MM.1S (cell line): Measurements from ENCODE around the gene LHX4.

ENCODE experiments used
- DNase-seq: peaks from one replicate; pipeline ENCODE4 v3.0.0-alpha.2; 2015
- H2AFZ ChIP-seq: fragments of 300-600 bp; sonication (generic); 2 replicates; pipeline ENCODE4 v1.6.0; 2016; ENCODE audit warnings: antibody characterized with exemption, low read length
- H3F3A ChIP-seq: fragments of 300-600 bp; sonication (generic); 2 replicates; pipeline ENCODE4 v1.6.1; 2016; ENCODE audit warnings: mild to moderate bottlenecking, antibody characterized with exemption, low read length, moderate library complexity, mixed read lengths; ENCODE audit not compliant: insufficient read depth
- H3K27ac ChIP-seq: fragments of 300-600 bp; sonication (generic); 2 replicates; pipeline ENCODE4 v1.5.1; 2016; ENCODE audit warnings: mild to moderate bottlenecking, low read length
- H3K27me3 ChIP-seq: fragments of 300-600 bp; sonication (generic); replicated peaks from 2 replicates; pipeline ENCODE4 v1.6.0; 2016; ENCODE audit warnings: low read length; ENCODE audit not compliant: insufficient read depth
- H3K36me3 ChIP-seq: fragments of 300-600 bp; sonication (generic); replicated peaks from 2 replicates; pipeline ENCODE4 v1.6.1; 2016; ENCODE audit warnings: mild to moderate bottlenecking, low read length, mixed read lengths; ENCODE audit not compliant: insufficient read depth
- H3K4me1 ChIP-seq: fragments of 300-600 bp; sonication (generic); 2 replicates; pipeline ENCODE4 v1.6.1; 2016; ENCODE audit warnings: low read length, mixed read lengths
- H3K4me2 ChIP-seq: fragments of 300-600 bp; sonication (generic); 2 replicates; pipeline ENCODE4 v1.6.0; 2016; ENCODE audit warnings: low read depth, low read length
- H3K4me3 ChIP-seq: fragments of 300-600 bp; sonication (generic); 2 replicates; pipeline ENCODE4 v1.5.1; 2016; ENCODE audit warnings: low read length, mixed read lengths
- H3K79me2 ChIP-seq: fragments of 300-600 bp; sonication (generic); 2 replicates; pipeline ENCODE4 v1.6.1; 2016; ENCODE audit warnings: mixed run types, low read length, mixed read lengths
- H3K9ac ChIP-seq: fragments of 300-600 bp; sonication (generic); 2 replicates; pipeline ENCODE4 v1.6.1; 2016; ENCODE audit warnings: low read length, mixed read lengths
- H3K9me2 ChIP-seq: fragments of 300-600 bp; sonication (generic); replicated peaks from 2 replicates; pipeline ENCODE4 v1.6.1; 2016; ENCODE audit warnings: mild to moderate bottlenecking, low read length, mixed read lengths; ENCODE audit not compliant: insufficient read depth
- H3K9me3 ChIP-seq: fragments of 300-600 bp; sonication (generic); replicated peaks from 2 replicates; pipeline ENCODE4 v1.6.1; 2016; ENCODE audit warnings: mild to moderate bottlenecking, low read length, mixed read lengths; ENCODE audit not compliant: insufficient read depth
- H4K20me1 ChIP-seq: fragments of 300-600 bp; sonication (generic); 2 replicates; pipeline ENCODE4 v1.6.1; 2016; ENCODE audit warnings: mild to moderate bottlenecking, low read length, moderate library complexity, mixed read lengths; ENCODE audit not compliant: insufficient read depth
- CTCF ChIP-seq: fragments of 300-600 bp; sonication (generic); IDR thresholded peaks from 2 replicates; pipeline ENCODE4 v1.5.1; 2016; ENCODE audit warnings: antibody characterized with exemption, low read length, mixed read lengths
- EZH2 ChIP-seq: fragments of 300-600 bp; sonication (generic); optimal IDR thresholded peaks from 2 replicates; pipeline ENCODE3; 2017; ENCODE audit warnings: low read depth, mild to moderate bottlenecking, antibody characterized with exemption, low read length, mixed read lengths
- EZH2phosphoT487 ChIP-seq: fragments of 300-600 bp; sonication (generic); IDR thresholded peaks from 2 replicates; pipeline ENCODE4 v1.6.1; 2018; ENCODE audit warnings: antibody characterized with exemption, low read length

The LHX4 gene

GRCh38 chr1:180278194-180278515, 48.1 kb downstream of the LHX4 start:
- Histone ChIP-seq H3K4me3 (no peak overlapping the region), H3K27me3 (no peaks in the 10 kb centered on the region), H3K79me2 (no peaks in the 10 kb centered on the region), H3K4me1 (no peaks in the 10 kb centered on the region), H3K4me2 (no peak overlapping the region), H3K9me2 (no peaks in the 10 kb centered on the region), H3K9ac (no peak overlapping the region), H3K36me3 (no peaks in the 10 kb centered on the region), H4K20me1 (no peaks in the 10 kb centered on the region), H3K9me3 (no peaks in the 10 kb centered on the region), H2AFZ (no peak overlapping the region), H3K27ac (no peak overlapping the region), H3F3A (no peaks in the 10 kb centered on the region)
- DNase-seq = no peak
- no peak for TF ChIP-seq EZH2
- TF ChIP-seq CTCF = no peak
- no peak for TF ChIP-seq EZH2phosphoT487

GRCh38 chr1:180278596-180279395, 48.7 kb downstream of the LHX4 start:
- no peaks in the 10 kb centered on the region for H3F3A ChIP-seq
- no peaks in the 10 kb centered on the region for H4K20me1 ChIP-seq
- H3K36me3 ChIP-seq = no peaks in the 10 kb centered on the region
- no peak overlapping the region for H3K9ac ChIP-seq
- no peak for DNase-seq
- H3K27ac ChIP-seq = no peak overlapping the region
- no peaks in the 10 kb centered on the region for H3K9me2 ChIP-seq
- no peaks in the 10 kb centered on the region for H3K79me2 ChIP-seq
- no peak overlapping the region for H3K4me2 ChIP-seq
- H3K4me3 ChIP-seq = no peak overlapping the region
- H3K9me3 ChIP-seq = no peaks in the 10 kb centered on the region
- no peaks in the 10 kb centered on the region for H3K27me3 ChIP-seq
- no peaks in the 10 kb centered on the region for H3K4me1 ChIP-seq
- no peak for TF ChIP-seq EZH2
- TF ChIP-seq CTCF = no peak
- no peak for TF ChIP-seq EZH2phosphoT487
- H2AFZ ChIP-seq = no peak overlapping the region

- no peak overlapping the region for H3K4me3 ChIP-seq
- H3K9me3 ChIP-seq = no peaks in the 10 kb centered on the region
- no peaks in the 10 kb centered on the region for H3K36me3 ChIP-seq
- H3K9me2 ChIP-seq = no peaks in the 10 kb centered on the region
- H3F3A ChIP-seq = no peaks in the 10 kb centered on the region
- H3K27ac ChIP-seq = no peak overlapping the region
- H3K4me2 ChIP-seq = no peak overlapping the region
- H3K79me2 ChIP-seq = no peaks in the 10 kb centered on the region
- DNase-seq = no peak
- H3K4me1 ChIP-seq = no peaks in the 10 kb centered on the region
- no peak overlapping the region for H2AFZ ChIP-seq
- TF ChIP-seq EZH2phosphoT487 = no peak
- no peak for TF ChIP-seq EZH2
- no peak for TF ChIP-seq CTCF
- H3K27me3 ChIP-seq = no peaks in the 10 kb centered on the region
- no peak overlapping the region for H3K9ac ChIP-seq
- H4K20me1 ChIP-seq = no peaks in the 10 kb centered on the region
Measured at GRCh38 chr1:180279651-180280050, 49.6 kb downstream of the LHX4 start.
